ENCODE measurements around the gene MOCOS.

DNA sequence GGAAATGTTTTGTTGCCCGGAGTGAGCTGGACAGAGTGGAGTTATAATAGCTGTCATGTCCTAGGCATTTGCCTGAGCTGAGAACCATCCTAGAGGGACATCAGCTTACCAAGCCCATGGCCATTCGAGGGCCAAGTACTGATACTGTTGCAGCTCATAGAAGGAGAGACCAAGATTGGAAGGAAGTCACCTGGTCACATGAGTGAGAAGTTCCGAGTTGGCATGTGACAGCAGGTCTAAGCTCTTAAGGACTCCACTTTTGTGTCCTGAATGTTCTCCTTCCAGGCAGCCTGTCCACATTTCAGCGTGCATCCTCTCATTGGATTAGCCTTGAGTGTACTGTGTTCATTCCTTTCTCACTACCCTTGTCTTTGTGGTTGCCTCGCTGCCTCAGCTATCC is 114.6 kb downstream of the MOCOS start:
- TF ChIP-seq, protein P1, sequence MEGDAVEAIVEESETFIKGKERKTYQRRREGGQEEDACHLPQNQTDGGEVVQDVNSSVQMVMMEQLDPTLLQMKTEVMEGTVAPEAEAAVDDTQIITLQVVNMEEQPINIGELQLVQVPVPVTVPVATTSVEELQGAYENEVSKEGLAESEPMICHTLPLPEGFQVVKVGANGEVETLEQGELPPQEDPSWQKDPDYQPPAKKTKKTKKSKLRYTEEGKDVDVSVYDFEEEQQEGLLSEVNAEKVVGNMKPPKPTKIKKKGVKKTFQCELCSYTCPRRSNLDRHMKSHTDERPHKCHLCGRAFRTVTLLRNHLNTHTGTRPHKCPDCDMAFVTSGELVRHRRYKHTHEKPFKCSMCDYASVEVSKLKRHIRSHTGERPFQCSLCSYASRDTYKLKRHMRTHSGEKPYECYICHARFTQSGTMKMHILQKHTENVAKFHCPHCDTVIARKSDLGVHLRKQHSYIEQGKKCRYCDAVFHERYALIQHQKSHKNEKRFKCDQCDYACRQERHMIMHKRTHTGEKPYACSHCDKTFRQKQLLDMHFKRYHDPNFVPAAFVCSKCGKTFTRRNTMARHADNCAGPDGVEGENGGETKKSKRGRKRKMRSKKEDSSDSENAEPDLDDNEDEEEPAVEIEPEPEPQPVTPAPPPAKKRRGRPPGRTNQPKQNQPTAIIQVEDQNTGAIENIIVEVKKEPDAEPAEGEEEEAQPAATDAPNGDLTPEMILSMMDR (IDR thresholded peaks at IDR 0.05), result no peak
- TF ChIP-seq POLR2A (IDR thresholded peaks at IDR 0.05), result no peak
